Mucosa of stomach (tissue), 1 donor: ENCODE data around the gene FRYL.
A peak's percentile ranks its signal among the peaks of the same experiment; 100 is the strongest.

Experiments used
- H3K27me3 ChIP-seq: one replicate; pipeline ENCODE4 v1.7.0; 2013; ENCODE audit warnings: mild to moderate bottlenecking, low read length; ENCODE audit not compliant: control insufficient read depth, insufficient read depth
- H3K36me3 ChIP-seq: one replicate; pipeline ENCODE4 v1.7.0; 2013; ENCODE audit warnings: low read length; ENCODE audit not compliant: control insufficient read depth, insufficient read depth
- H3K4me1 ChIP-seq: one replicate; pipeline ENCODE4 v1.7.0; 2013; ENCODE audit warnings: mild to moderate bottlenecking, low read length; ENCODE audit not compliant: control insufficient read depth, insufficient read depth
- H3K4me3 ChIP-seq: one replicate; pipeline ENCODE4 v1.7.0; 2013; ENCODE audit warnings: low read length
- H3K9ac ChIP-seq: one replicate; pipeline ENCODE4 v1.7.0; 2013; ENCODE audit warnings: mild to moderate bottlenecking, low read length, moderate library complexity
- H3K9me3 ChIP-seq: one replicate; pipeline ENCODE4 v1.7.0; 2013; ENCODE audit warnings: mild to moderate bottlenecking, low read length, moderate library complexity; ENCODE audit not compliant: control insufficient read depth
- donor health status: Pancreatic carcinoma.

FRYL gene

GRCh38 chr4:48798117-48798516 is 18.0 kb upstream of the FRYL start:
- Histone ChIP-seq H3K36me3 (no peaks in the 10 kb centered on the region), H3K4me1 (peaks cover 5% of the 10 kb centered on the region), H3K9me3 (no peaks in the 10 kb centered on the region), H3K4me3 (no peak overlapping the region), H3K27me3 (no peaks in the 10 kb centered on the region), H3K9ac (no peak overlapping the region)

- H3K9ac ChIP-seq = no peak overlapping the region
- no peaks in the 10 kb centered on the region for H3K27me3 ChIP-seq
- peaks cover 4% of the 10 kb centered on the region for H3K4me1 ChIP-seq
- no peak overlapping the region for H3K4me3 ChIP-seq
- H3K36me3 ChIP-seq = no peaks in the 10 kb centered on the region
- H3K9me3 ChIP-seq = no peaks in the 10 kb centered on the region
Measured at GRCh38 chr4:48796927-48797679, 17.0 kb upstream of the FRYL start.

- Histone ChIP-seq H3K36me3 (no peaks in the 10 kb centered on the region), H3K9me3 (no peaks in the 10 kb centered on the region), H3K4me3 (no peak overlapping the region), H3K4me1 (no peaks in the 10 kb centered on the region), H3K27me3 (no peaks in the 10 kb centered on the region), H3K9ac (no peak overlapping the region)
Measured at GRCh38 chr4:48796191-48796926, 16.3 kb upstream of the FRYL start.

- Histone ChIP-seq H3K4me1 (no peaks in the 10 kb centered on the region), H3K27me3 (no peaks in the 10 kb centered on the region), H3K36me3 (no peaks in the 10 kb centered on the region), H3K4me3 (no peak overlapping the region), H3K9me3 (no peaks in the 10 kb centered on the region), H3K9ac (no peak overlapping the region)
Measured at GRCh38 chr4:48795108-48795507, 15.0 kb upstream of the FRYL start.

GRCh38 chr4:48792348-48793006 is 12.4 kb upstream of the FRYL start:
- no peaks in the 10 kb centered on the region for H3K4me1 ChIP-seq
- no peaks in the 10 kb centered on the region for H3K27me3 ChIP-seq

GRCh38 chr4:48791313-48791712 is 11.2 kb upstream of the FRYL start:
- Histone ChIP-seq H3K4me1 (no peaks in the 10 kb centered on the region), H3K27me3 (no peaks in the 10 kb centered on the region), H3K9me3 (no peaks in the 10 kb centered on the region), H3K36me3 (no peaks in the 10 kb centered on the region), H3K9ac (no peak overlapping the region), H3K4me3 (no peak overlapping the region)

More at GRCh38 chr4:48792348-48793006, 12.4 kb upstream of the FRYL start:
- Histone ChIP-seq H3K4me3 (no peak overlapping the region), H3K36me3 (no peaks in the 10 kb centered on the region), H3K9ac (no peak overlapping the region), H3K9me3 (no peaks in the 10 kb centered on the region)

GRCh38 chr4:48790561-48790960 is 10.5 kb upstream of the FRYL start:
- Histone ChIP-seq H3K27me3 (no peaks in the 10 kb centered on the region), H3K4me1 (no peaks in the 10 kb centered on the region), H3K36me3 (no peaks in the 10 kb centered on the region), H3K9ac (no peak overlapping the region), H3K9me3 (no peaks in the 10 kb centered on the region), H3K4me3 (no peak overlapping the region)

GRCh38 chr4:48787056-48787455 is 7.0 kb upstream of the FRYL start:
- H3K9ac ChIP-seq = no peak overlapping the region
- no peaks in the 10 kb centered on the region for H3K36me3 ChIP-seq
- H3K4me1 ChIP-seq = no peaks in the 10 kb centered on the region
- H3K27me3 ChIP-seq = no peaks in the 10 kb centered on the region
- H3K4me3 ChIP-seq = no peak overlapping the region
- H3K9me3 ChIP-seq = no peaks in the 10 kb centered on the region

GRCh38 chr4:48786549-48786948 is 6.5 kb upstream of the FRYL start:
- Histone ChIP-seq H3K4me3 (no peak overlapping the region), H3K4me1 (no peaks in the 10 kb centered on the region), H3K9ac (no peak overlapping the region), H3K36me3 (no peaks in the 10 kb centered on the region), H3K27me3 (no peaks in the 10 kb centered on the region), H3K9me3 (no peaks in the 10 kb centered on the region)

GRCh38 chr4:48785302-48785701 is 5.2 kb upstream of the FRYL start:
- Histone ChIP-seq H3K27me3 (no peaks in the 10 kb centered on the region), H3K9me3 (no peaks in the 10 kb centered on the region), H3K4me3 (no peak overlapping the region), H3K4me1 (no peaks in the 10 kb centered on the region), H3K9ac (no peak overlapping the region), H3K36me3 (no peaks in the 10 kb centered on the region)

GRCh38 chr4:48781968-48782367 is 1.9 kb upstream of the FRYL start:
- no peak overlapping the region for H3K4me3 ChIP-seq
- H3K27me3 ChIP-seq = no peaks in the 10 kb centered on the region
- H3K9me3 ChIP-seq = no peaks in the 10 kb centered on the region
- no peaks in the 10 kb centered on the region for H3K36me3 ChIP-seq
- peaks cover 7% of the 10 kb centered on the region for H3K4me1 ChIP-seq
- no peak overlapping the region for H3K9ac ChIP-seq

GRCh38 chr4:48780865-48781214 is 761 bp upstream of the FRYL start:
- Histone ChIP-seq H3K9me3 (no peaks in the 10 kb centered on the region), H3K27me3 (no peaks in the 10 kb centered on the region), H3K9ac (peak overlapping the region; percentile 86), H3K36me3 (no peaks in the 10 kb centered on the region), H3K4me3 (peak overlapping the region; percentile 42), H3K4me1 (peaks cover 7% of the 10 kb centered on the region)
